ENCODE data around the gene STC2. TPM values are rescaled to one million over a fixed set of nuclear protein-coding genes. Genes with fewer than 3 reads are reported as not detected.
A peak's percentile ranks its signal among the peaks of the same experiment; 100 is the strongest.

The STC2 gene
- total and polyA plus RNA-seq, 2 of the 8 experiments (the other 6 are each of a cell fraction or from before 2014, with no cell fraction given) = 26.4 to 53.1 TPM

GRCh38 chr5:173297813-173298212, 30.4 kb downstream of the STC2 start:
- H4K20me1 ChIP-seq (replicated peaks in 1 of 2; ENCODE audit: control insufficient read depth in 1 of 2, insufficient read depth in 2 of 2, low read length in 2 of 2) = no peaks in the 10 kb centered on the region

More at GRCh38 chr5:173297813-173298212, 30.4 kb downstream of the STC2 start:
- no peak for DNase-seq (ENCODE audit: low read depth in 1 of 2, low spot score in 2 of 2)
- no peak overlapping the region for H3K4me2 ChIP-seq (ENCODE audit: insufficient read depth in 1 of 2, low read depth in 2 of 2, low read length in 2 of 2)
- no peak overlapping the region for H2BK15ac ChIP-seq (ENCODE audit: low read length)
- no peak overlapping the region for H2AFZ ChIP-seq (ENCODE audit: low read length)
- H3K14ac ChIP-seq (ENCODE audit: insufficient read length) = no peak overlapping the region
- no peaks in the 10 kb centered on the region for H3K79me2 ChIP-seq (ENCODE audit: control insufficient read depth in 1 of 2, insufficient read depth in 2 of 2, low read length in 2 of 2)
- H3K27ac ChIP-seq (ENCODE audit: low read depth, low read length) = no peak overlapping the region
- no peak overlapping the region for H2AK5ac ChIP-seq (ENCODE audit: low read depth, low read length)
- no peak overlapping the region for H3K4ac ChIP-seq (replicated peaks; ENCODE audit: insufficient read length, low read depth, low read length)
- no peak overlapping the region for H3K56ac ChIP-seq (replicated peaks; ENCODE audit: insufficient read length, low read depth, low read length)
- no peak overlapping the region for H3K23ac ChIP-seq (ENCODE audit: insufficient read length)
- H3K36me3 ChIP-seq (ENCODE audit: control insufficient read depth in 2 of 4, insufficient read depth in 4 of 4, low read length in 3 of 4) = no peaks in the 10 kb centered on the region
- peaks cover 0 to 4% (median 2%) of the 10 kb centered on the region in 4 experiments; a peak in 6 of 7 replicates for H3K27me3 ChIP-seq (replicated peaks in 1 of 4; ENCODE audit: control insufficient read depth in 3 of 4, extremely low read depth in 1 of 4, insufficient read depth in 3 of 4, low read length in 3 of 4)
- no peak overlapping the region; the same call in 1 of the 2 replicates for H4K8ac ChIP-seq (ENCODE audit: extremely low read depth, insufficient read depth, low read length)
- POLR2A ChIA-PET (ENCODE audit: partially characterized antibody) = interaction anchor here (11.0 to 25.8 kb wide), 2 partner anchors 18 to 30 kb away, joined by 300 to 536 read pairs; partner anchors contain the start of gene STC2
- H4K91ac ChIP-seq (replicated peaks; ENCODE audit: insufficient read length, low read length) = no peak overlapping the region
- no peaks in the 10 kb centered on the region for H3K79me1 ChIP-seq (ENCODE audit: low read depth, low read length)
- H3K9ac ChIP-seq (replicated peaks in 1 of 4; ENCODE audit: extremely low read depth in 1 of 4, low read depth in 3 of 4, low read length in 3 of 4) = no peak overlapping the region
- peaks cover 12 to 30% (median 18%) of the 10 kb centered on the region in 4 experiments for H3K4me1 ChIP-seq (replicated peaks in 1 of 4; ENCODE audit: control insufficient read depth in 3 of 4, insufficient read depth in 4 of 4, low read length in 3 of 4)
- no peak overlapping the region for H3K4me3 ChIP-seq (ENCODE audit: extremely low read depth in 1 of 4, insufficient read depth in 2 of 4, low read depth in 3 of 4, low read length in 4 of 4)
- H3K18ac ChIP-seq (ENCODE audit: extremely low read depth, low read length) = peak overlapping the region; percentile 56; the same call in 1 of the 2 replicates
- peak overlapping the region; percentile 64; the same call in 1 of the 2 replicates for H2BK12ac ChIP-seq (ENCODE audit: low read depth, low read length)
- H2BK120ac ChIP-seq (replicated peaks; ENCODE audit: low read depth, low read length) = no peak overlapping the region
- H3K23me2 ChIP-seq (ENCODE audit: low read depth, low read length) = no peaks in the 10 kb centered on the region
- H2BK20ac ChIP-seq (ENCODE audit: low read length) = no peak overlapping the region
- 76% methylated on average over 8 of the region's 8 CpGs; no CpG with 5 or more reads in 1 of the 2 experiments for WGBS, 2 experiments (ENCODE audit: extremely low coverage in 1 of 2, insufficient coverage in 1 of 2, insufficient read length in 1 of 2, insufficient replicate concordance in 2 of 2, low coverage in 1 of 2, low lambda C conversion rate in 2 of 2, missing lambda C conversion rate in 1 of 2)
- no peaks in the 10 kb centered on the region for H3K9me3 ChIP-seq (ENCODE audit: insufficient read depth in 2 of 2, low read depth in 1 of 2, low read length in 1 of 2)
- FAIRE-seq = no peak
- no peak overlapping the region for H4K5ac ChIP-seq (ENCODE audit: insufficient read length, low read depth, low read length)
- H2BK5ac ChIP-seq (ENCODE audit: low read depth, low read length) = peak overlapping the region; percentile 19; the same call in 1 of the 2 replicates
- CTCF ChIA-PET (ENCODE audit: partially characterized antibody) = interaction anchor here (1.0 to 11.1 kb wide), 5 partner anchors 18 to 314 kb away, joined by 3 to 184 read pairs (median 6); partner anchors contain the start of genes ATP6V0E1 and STC2
